Neuronal stem cell (in vitro differentiated cells): Measurements from ENCODE around the gene PLPP1.

ENCODE experiments used
- DNase-seq: peaks from one replicate; pipeline ENCODE4 v3.0.0-alpha.2; 2013; ENCODE audit warnings: low spot score
- H2AFZ ChIP-seq: one replicate; pipeline ENCODE4 v1.6.1; 2013; ENCODE audit warnings: mild to moderate bottlenecking, low read length, inconsistent platforms
- H2AK5ac ChIP-seq: 2 replicates; pipeline ENCODE4 v1.6.1; 2013; ENCODE audit warnings: low read depth, mild to moderate bottlenecking, inconsistent platforms, low read length, moderate library complexity, mixed read lengths
- H2BK120ac ChIP-seq: 2 replicates; pipeline ENCODE4 v1.6.1; 2013; ENCODE audit warnings: low read depth, mild to moderate bottlenecking, inconsistent platforms, low read length, moderate library complexity, mixed read lengths
- H2BK12ac ChIP-seq: one replicate; pipeline ENCODE4 v1.6.1; 2013; ENCODE audit warnings: low read length, inconsistent platforms
- H2BK15ac ChIP-seq: 2 replicates; pipeline ENCODE4 v1.6.1; 2013; ENCODE audit warnings: mild to moderate bottlenecking, low read length, inconsistent platforms, mixed read lengths
- H2BK5ac ChIP-seq: one replicate; pipeline ENCODE4 v1.6.1; 2013; ENCODE audit warnings: inconsistent platforms, mild to moderate bottlenecking, low read length, moderate library complexity
- H3K14ac ChIP-seq: one replicate; pipeline ENCODE4 v1.6.1; 2013; ENCODE audit warnings: low read length, inconsistent platforms
- H3K18ac ChIP-seq: 2 replicates; pipeline ENCODE4 v1.6.1; 2013; ENCODE audit warnings: low read length, inconsistent platforms
- H3K23ac ChIP-seq: 2 replicates; pipeline ENCODE4 v1.6.1; 2013; ENCODE audit warnings: low read depth, mild to moderate bottlenecking, mixed read lengths, low read length, inconsistent platforms; ENCODE audit not compliant: poor library complexity
- H3K27ac ChIP-seq: replicated peaks from 3 replicates; pipeline ENCODE4 v1.5.1; 2013; ENCODE audit warnings: low read length, inconsistent platforms
- H3K27me3 ChIP-seq, 3 experiments: 2 replicates each; pipeline ENCODE4 v1.6.1; 2013; ENCODE audit warnings: low read length in 3 of 3, mild to moderate bottlenecking in 2 of 3, inconsistent platforms in 1 of 3, low read depth in 1 of 3, mixed read lengths in 1 of 3, moderate library complexity in 1 of 3; ENCODE audit not compliant: control insufficient read depth in 3 of 3, insufficient read depth in 3 of 3
- H3K36me3 ChIP-seq, 2 donors: replicated peaks in 1 of 2; 2 replicates each; pipeline ENCODE4 v1.6.1; 2013; ENCODE audit warnings: low read length in 2 of 2; ENCODE audit not compliant: control insufficient read depth in 2 of 2, insufficient read depth in 2 of 2
- H3K4ac ChIP-seq: 2 replicates; pipeline ENCODE4 v1.6.1; 2013; ENCODE audit warnings: inconsistent platforms, mild to moderate bottlenecking, low read length, moderate library complexity
- H3K4me1 ChIP-seq, 2 donors: 1 replicate in 1 of 2; 2 replicates in 1 of 2; pipeline ENCODE4 v1.6.1; 2013; ENCODE audit warnings: low read length in 2 of 2, low read depth in 1 of 2; ENCODE audit not compliant: control insufficient read depth in 2 of 2, insufficient read depth in 1 of 2
- H3K4me2 ChIP-seq: one replicate; pipeline ENCODE4 v1.6.1; 2013; ENCODE audit warnings: mild to moderate bottlenecking, low read length, inconsistent platforms; ENCODE audit not compliant: insufficient read depth, poor library complexity, severe bottlenecking
- H3K4me3 ChIP-seq, 2 donors: 2 replicates each; pipeline ENCODE4 v1.5.1; 2013; ENCODE audit warnings: low read length in 2 of 2, mild to moderate bottlenecking in 2 of 2, inconsistent platforms in 1 of 2, moderate library complexity in 1 of 2
- H3K79me1 ChIP-seq: one replicate; pipeline ENCODE4 v1.6.1; 2013; ENCODE audit warnings: low read depth, mild to moderate bottlenecking, inconsistent platforms, low read length, moderate library complexity
- H3K9ac ChIP-seq: one replicate; pipeline ENCODE4 v1.6.1; 2013; ENCODE audit warnings: mild to moderate bottlenecking, low read depth, low read length, inconsistent platforms; ENCODE audit not compliant: poor library complexity
- H3K9me3 ChIP-seq, 2 donors: replicated peaks in 1 of 2; 2 replicates each; pipeline versions ENCODE3 to v1.6.1; 2013; ENCODE audit warnings: low read length in 2 of 2, mild to moderate bottlenecking in 2 of 2, inconsistent platforms in 1 of 2, low read depth in 1 of 2, mixed read lengths in 1 of 2, moderate library complexity in 1 of 2; ENCODE audit not compliant: control insufficient read depth in 2 of 2, insufficient read depth in 1 of 2
- H4K8ac ChIP-seq: one replicate; pipeline ENCODE4 v1.6.1; 2013; ENCODE audit warnings: low read depth, mild to moderate bottlenecking, inconsistent platforms, low read length, moderate library complexity
- H4K91ac ChIP-seq: one replicate; pipeline ENCODE4 v1.6.1; 2013; ENCODE audit warnings: low read length, low read depth, mild to moderate bottlenecking, inconsistent platforms; ENCODE audit not compliant: poor library complexity
- WGBS, 2 donors: extraction: QIAGEN DNeasy Blood & Tissue Kit; methylation state at CpG; one replicate each; pipeline ENCODE4 v1.1.7; 2013; ENCODE audit warnings: missing lambda C conversion rate in 2 of 2, mixed read lengths in 1 of 2; ENCODE audit not compliant: insufficient read length in 2 of 2, insufficient replicate concordance in 1 of 2; ENCODE audit errors: extremely low coverage in 2 of 2; 5-methylcytosine and 5-hydroxymethylcytosine counted together

PLPP1 gene

DNA sequence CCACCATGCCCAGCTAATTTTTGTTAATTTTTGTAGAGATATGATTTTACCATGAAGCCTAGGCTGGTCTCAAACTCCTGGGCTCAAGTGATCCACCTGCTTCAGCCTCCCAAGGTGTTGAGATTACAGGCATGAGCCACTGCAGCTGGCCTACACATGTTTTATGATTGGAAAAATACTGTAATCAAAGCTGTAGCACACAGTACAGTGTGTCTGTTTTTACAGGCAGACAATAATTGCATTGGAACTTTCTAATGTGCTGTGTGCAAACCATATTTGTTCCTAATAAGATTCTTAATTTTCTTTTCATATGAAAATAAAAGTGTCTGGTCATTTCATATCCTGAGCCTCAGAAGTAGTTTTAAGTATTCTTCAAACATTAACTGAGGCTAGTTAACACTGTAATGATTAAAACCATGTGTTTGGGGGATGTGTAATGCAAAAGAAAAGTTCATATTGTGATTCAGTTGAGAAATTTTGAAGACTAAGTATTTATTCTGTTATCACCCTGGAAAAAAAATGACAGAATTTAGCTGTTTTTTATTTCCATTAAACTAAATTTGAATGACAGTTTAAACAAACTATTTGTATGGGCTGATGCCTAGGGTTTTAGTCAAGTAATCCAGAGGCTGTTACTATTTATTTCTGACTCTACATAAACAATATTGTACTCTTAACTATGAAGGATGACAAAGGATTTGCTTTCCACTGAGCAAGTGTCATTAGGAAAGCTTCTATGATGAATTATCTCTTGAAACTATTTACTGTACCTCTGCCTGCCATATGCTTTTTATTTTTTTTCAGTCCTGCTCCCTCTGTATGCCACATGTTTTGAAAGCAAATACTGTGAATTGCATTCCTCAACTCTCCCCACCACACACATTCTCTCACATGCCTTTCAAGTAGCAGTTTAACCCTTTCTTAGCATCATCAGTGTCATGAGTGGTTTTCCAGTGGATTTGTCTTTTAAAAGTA lies 115.5 kb downstream of the PLPP1 start:
- no peak overlapping the region for H2AK5ac ChIP-seq
- H3K27me3 ChIP-seq: no peaks in the 10 kb centered on the region
- H3K79me1 ChIP-seq: peaks cover 2% of the 10 kb centered on the region
- no peak overlapping the region for H2BK15ac ChIP-seq
- H3K18ac ChIP-seq: no peak overlapping the region
- peaks cover 2 to 4% of the 10 kb centered on the region in 2 donors for H3K4me1 ChIP-seq
- no peak overlapping the region for H2AFZ ChIP-seq
- peaks cover 0 to 6% of the 10 kb centered on the region in 2 donors for H3K9me3 ChIP-seq
- no peak overlapping the region for H4K91ac ChIP-seq
- no peak overlapping the region for H3K14ac ChIP-seq
- H3K4me3 ChIP-seq: no peak overlapping the region
- no peak overlapping the region for H2BK12ac ChIP-seq
- H2BK120ac ChIP-seq: no peak overlapping the region
- no peak overlapping the region for H2BK5ac ChIP-seq
- H3K9ac ChIP-seq: no peak overlapping the region
- H3K36me3 ChIP-seq: peaks cover 16 to 93% of the 10 kb centered on the region in 2 donors
- no peak overlapping the region for H4K8ac ChIP-seq
- H3K27ac ChIP-seq: no peak overlapping the region
- no peak for DNase-seq
- no peak overlapping the region for H3K23ac ChIP-seq
- H3K4ac ChIP-seq: no peak overlapping the region
- H3K4me2 ChIP-seq: no peak overlapping the region

DNA sequence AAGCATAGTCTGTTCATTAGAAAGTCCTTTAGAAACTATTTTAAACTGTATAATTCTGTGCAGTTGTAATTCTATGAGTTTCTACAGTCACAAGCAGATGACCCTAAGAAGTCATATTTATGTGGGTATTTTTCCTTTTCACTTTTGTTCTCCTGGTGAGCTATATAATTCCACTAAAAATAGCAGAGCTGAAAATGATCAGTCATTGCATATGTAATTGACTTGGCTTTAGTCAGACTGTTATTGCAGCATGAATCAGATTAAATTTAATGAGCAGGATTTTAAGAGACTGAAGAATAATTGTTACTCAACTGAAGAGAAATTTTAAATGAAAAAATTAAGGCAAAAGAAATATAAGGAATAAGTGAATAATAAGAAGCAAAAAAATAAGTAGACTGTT lies 118.5 kb downstream of the PLPP1 start:
- Histone ChIP-seq H2BK5ac (no peak overlapping the region), H3K9ac (no peak overlapping the region), H2BK15ac (no peak overlapping the region), H3K4me3 (no peak overlapping the region), H3K4me1 (peaks cover 2 to 4% of the 10 kb centered on the region in 2 donors), H3K27ac (no peak overlapping the region), H3K9me3 (no peaks in the 10 kb centered on the region), H2BK12ac (no peak overlapping the region), H3K4me2 (no peak overlapping the region), H3K27me3 (no peaks in the 10 kb centered on the region), H3K36me3 (peaks cover 3 to 90% of the 10 kb centered on the region in 2 donors), H3K4ac (no peak overlapping the region), H3K14ac (no peak overlapping the region), H4K91ac (no peak overlapping the region), H4K8ac (no peak overlapping the region), H2AFZ (no peak overlapping the region), H3K23ac (no peak overlapping the region), H3K18ac (no peak overlapping the region), H2BK120ac (no peak overlapping the region), H2AK5ac (no peak overlapping the region), H3K79me1 (no peaks in the 10 kb centered on the region)
- DNase-seq: no peak

DNA sequence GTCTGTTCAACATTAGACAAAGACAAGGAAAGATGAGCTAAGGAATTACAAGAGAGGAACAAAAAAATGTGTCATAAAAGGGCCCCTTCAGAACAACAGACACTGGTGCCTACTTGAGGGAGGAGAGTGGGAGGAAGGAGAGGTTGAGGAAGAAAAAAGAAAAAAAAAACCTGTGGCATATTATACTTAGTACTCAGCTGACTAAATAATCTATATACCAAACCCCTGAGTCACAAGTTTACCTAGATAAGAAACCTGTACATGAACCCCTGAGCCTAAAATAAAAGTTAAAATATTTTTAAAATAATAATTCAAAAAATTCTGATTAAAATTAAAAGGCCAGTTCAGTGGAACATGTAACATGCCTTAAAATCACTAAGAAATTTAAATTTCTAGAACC lies 119.7 kb downstream of the PLPP1 start:
- no peak overlapping the region for H3K4ac ChIP-seq

DNA sequence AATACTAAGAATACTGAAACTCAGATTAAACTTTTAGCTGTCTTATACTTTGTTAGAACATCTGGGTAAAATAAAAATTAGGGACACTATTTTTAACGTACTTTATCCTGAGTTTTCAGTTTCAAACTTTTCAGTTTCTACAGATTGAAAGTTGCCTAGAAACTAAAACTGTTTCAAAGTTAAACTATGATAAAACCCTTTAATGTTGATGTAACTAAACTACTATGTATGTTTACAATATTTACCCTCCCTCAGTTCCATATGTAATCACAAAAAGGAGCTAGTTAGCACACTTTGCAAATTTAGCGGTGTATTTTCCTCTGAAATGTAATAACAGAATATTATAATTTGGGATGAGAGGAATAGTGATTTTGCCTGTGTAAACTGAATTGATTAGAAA lies 121.1 kb downstream of the PLPP1 start:
- H3K23ac ChIP-seq: no peak overlapping the region

More for the DNA sequence above, 119.7 kb downstream of the PLPP1 start:
- Histone ChIP-seq H3K4me1 (peaks cover 2 to 4% of the 10 kb centered on the region in 2 donors), H3K23ac (no peak overlapping the region), H2BK5ac (no peak overlapping the region), H2BK12ac (no peak overlapping the region), H3K27ac (no peak overlapping the region), H2AFZ (no peak overlapping the region), H3K9ac (no peak overlapping the region), H3K14ac (no peak overlapping the region), H3K4me3 (no peak overlapping the region), H3K4me2 (no peak overlapping the region), H3K9me3 (no peaks in the 10 kb centered on the region), H3K36me3 (peaks cover 3 to 92% of the 10 kb centered on the region in 2 donors), H3K27me3 (no peaks in the 10 kb centered on the region), H2AK5ac (no peak overlapping the region), H4K8ac (no peak overlapping the region), H2BK15ac (no peak overlapping the region), H3K79me1 (no peaks in the 10 kb centered on the region), H2BK120ac (no peak overlapping the region), H4K91ac (no peak overlapping the region), H3K18ac (no peak overlapping the region)
- DNase-seq: no peak

More for the DNA sequence above, 121.1 kb downstream of the PLPP1 start:
- Histone ChIP-seq H2BK120ac (no peak overlapping the region), H3K27ac (no peak overlapping the region), H3K4me3 (no peak overlapping the region), H2AK5ac (no peak overlapping the region), H3K4ac (no peak overlapping the region), H2BK12ac (no peak overlapping the region), H3K9me3 (no peaks in the 10 kb centered on the region), H3K4me1 (no peaks in the 10 kb centered on the region), H3K36me3 (peaks cover 3 to 94% of the 10 kb centered on the region in 2 donors), H3K9ac (no peak overlapping the region), H4K91ac (no peak overlapping the region), H4K8ac (no peak overlapping the region), H2AFZ (no peak overlapping the region), H2BK5ac (no peak overlapping the region), H3K27me3 (no peaks in the 10 kb centered on the region), H3K18ac (no peak overlapping the region), H3K14ac (no peak overlapping the region), H3K4me2 (no peak overlapping the region), H2BK15ac (no peak overlapping the region), H3K79me1 (no peaks in the 10 kb centered on the region)
- WGBS, 2 donors: no CpG with 5 or more reads among the region's 2 CpGs
- no peak for DNase-seq
